ENCODE results near the gene SLC9A6. TPM values are rescaled to one million over a fixed set of nuclear protein-coding genes. Genes with fewer than 3 reads are reported as not detected.

Gene SLC9A6
- total and polyA plus RNA-seq, 2 of the 13 experiments (the other 11 are each of a cell fraction or from before 2014, with no cell fraction given): 3.9 to 8.0 TPM

- intact Hi-C loops (cut with micrococcal nuclease; ENCODE audit: unreplicated experiment): no loop called here
- no TSS peak for BruUV-seq (replicated peaks)
- Histone ChIP-seq H3K4me1 (ENCODE audit: insufficient read depth, low read length) (no peaks in the 10 kb centered on the region), H3K9me3 (ENCODE audit: low read length) (no peaks in the 10 kb centered on the region), H3K27me3 (ENCODE audit: control insufficient read depth in 1 of 2, insufficient read depth in 2 of 2, low read length in 2 of 2) (no peaks in the 10 kb centered on the region), H3K79me2 (ENCODE audit: insufficient read depth, low read length) (no peaks in the 10 kb centered on the region), H3K36me3 (replicated peaks in 1 of 2; ENCODE audit: control insufficient read depth in 1 of 2, insufficient read depth in 2 of 2, low read length in 2 of 2) (no peaks in the 10 kb centered on the region), H2AFZ (ENCODE audit: low read length) (no peak overlapping the region), H3K4me2 (ENCODE audit: low read depth, low read length) (no peak overlapping the region), H3K9ac (ENCODE audit: insufficient read depth, low read depth, low read length) (no peak overlapping the region), H4K20me1 (ENCODE audit: insufficient read depth, low read length) (no peaks in the 10 kb centered on the region), H3K4me3 (replicated peaks in 1 of 3; ENCODE audit: insufficient read depth in 1 of 3, low read depth in 2 of 3, low read length in 3 of 3) (no peak overlapping the region), H3K27ac (ENCODE audit: extremely low read length, insufficient read depth, low read length) (no peak overlapping the region)
- in situ Hi-C loops (cut with HindIII; ENCODE audit: extremely low pct_ligation_motif_present, low pct_unique_long_range_greater_than_20kb): loop anchor here (10.0 kb wide), 1 partner anchor 125 kb away; no protein-coding TSS in a partner anchor
- FAIRE-seq (no peak), ATAC-seq (no peak), DNase-seq (ENCODE audit: low spot score) (no peak)
- ChIA-PET POLR2A (no interaction called here), CTCF (ENCODE audit: low intra/inter-chr PET ratio, low total read pairs) (no interaction called here)
- no peak for TF ChIP-seq ZNF318 (CRISPR knock-in tag; IDR thresholded peaks at IDR 0.05)
- TF ChIP-seq ZBTB49 (CRISPR knock-in tag; IDR thresholded peaks at IDR 0.05; ENCODE audit: borderline replicate concordance): no peak
- no peak for TF ChIP-seq ZNF512 (CRISPR knock-in tag; IDR thresholded peaks at IDR 0.05)
- TF ChIP-seq ZNF20 (CRISPR knock-in tag; IDR thresholded peaks at IDR 0.05): no peak
- no peak for TF ChIP-seq ZBTB1 (CRISPR knock-in tag; IDR thresholded peaks at IDR 0.05; ENCODE audit: borderline replicate concordance)
- TF ChIP-seq SPEN (CRISPR knock-in tag; IDR thresholded peaks at IDR 0.05; ENCODE audit: low read depth): no peak
- no peak for TF ChIP-seq ZSCAN25 (CRISPR knock-in tag; IDR thresholded peaks at IDR 0.05)
- no peak for TF ChIP-seq KAT7 (CRISPR knock-in tag; IDR thresholded peaks at IDR 0.05; ENCODE audit: borderline replicate concordance)
- no peak for TF ChIP-seq GATAD2A (CRISPR knock-in tag; IDR thresholded peaks at IDR 0.05)
- TF ChIP-seq FOXM1 (CRISPR knock-in tag; IDR thresholded peaks at IDR 0.05): no peak
- TF ChIP-seq ZNF383 (CRISPR knock-in tag; IDR thresholded peaks at IDR 0.05; ENCODE audit: borderline replicate concordance): no peak
- TF ChIP-seq ZNF234 (CRISPR knock-in tag; conservative IDR thresholded peaks at IDR 0.05): no peak
- no peak for TF ChIP-seq SETDB1 (CRISPR knock-in tag; IDR thresholded peaks at IDR 0.05; ENCODE audit: borderline replicate concordance)
Measured at GRCh38 chrX:136039485-136039884, 54.2 kb downstream of the SLC9A6 start.
